Measurements from ENCODE around the gene CHMP1B.
"Not testable (repeated sequence)": the region's sequence is repeated elsewhere in the genome, so short reads cannot be mapped to it uniquely, and the experiment has no call there.

The CHMP1B gene

DNA sequence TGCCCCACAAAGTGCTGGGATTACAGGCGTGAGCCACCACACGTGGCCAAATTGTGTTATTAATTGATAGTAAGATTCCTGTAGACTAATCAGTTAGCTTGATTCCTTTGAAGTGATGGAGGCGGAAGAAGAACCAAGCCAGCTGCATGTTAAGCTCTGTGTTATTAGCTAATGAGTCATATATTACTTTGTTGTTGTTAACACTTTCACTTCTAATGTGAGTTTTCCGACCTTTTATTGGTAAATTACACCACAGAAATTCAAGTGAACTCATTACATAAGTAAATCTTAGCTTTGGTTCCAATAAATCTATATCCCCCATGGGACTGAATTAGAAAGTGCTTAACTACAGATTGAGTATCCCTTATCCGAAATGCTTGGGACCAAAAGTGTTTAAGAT is 20.3 kb downstream of the CHMP1B start:
- no peak for DNase-seq (ENCODE audit: low read depth in 2 of 2)

DNA sequence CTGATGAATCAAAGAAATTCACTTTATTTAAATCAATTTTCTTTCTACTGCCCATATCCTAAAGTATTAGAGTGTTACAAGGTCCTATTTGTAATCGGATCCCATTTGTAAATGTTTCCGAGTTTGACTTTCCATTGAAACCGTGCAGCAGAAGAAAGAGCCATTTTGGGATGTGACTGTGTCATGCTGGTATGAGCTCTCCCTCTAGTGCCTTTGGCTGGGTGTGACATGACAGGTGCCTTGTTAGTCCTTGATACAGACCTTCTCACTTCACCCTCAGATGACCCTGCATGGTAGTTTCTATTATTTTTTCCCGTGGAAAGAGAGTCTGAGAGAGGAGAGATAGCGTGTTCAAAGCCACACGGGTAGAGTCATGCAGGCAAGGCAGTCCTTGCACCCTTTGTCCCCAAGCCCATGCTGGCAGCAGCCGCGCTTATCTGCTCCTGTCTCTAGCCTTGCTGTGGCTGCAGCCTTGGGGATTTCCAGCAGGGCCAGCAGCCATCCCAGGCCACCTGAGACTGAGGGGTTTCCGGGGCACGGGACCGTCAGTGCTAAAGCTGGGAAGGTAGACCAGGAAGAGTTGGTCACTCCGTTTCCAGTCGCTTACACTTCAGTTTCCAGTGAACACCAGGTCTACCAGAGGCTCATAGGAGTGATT is 21.4 kb downstream of the CHMP1B start:
- DNase-seq (ENCODE audit: low read depth in 2 of 2), result no peak

DNA sequence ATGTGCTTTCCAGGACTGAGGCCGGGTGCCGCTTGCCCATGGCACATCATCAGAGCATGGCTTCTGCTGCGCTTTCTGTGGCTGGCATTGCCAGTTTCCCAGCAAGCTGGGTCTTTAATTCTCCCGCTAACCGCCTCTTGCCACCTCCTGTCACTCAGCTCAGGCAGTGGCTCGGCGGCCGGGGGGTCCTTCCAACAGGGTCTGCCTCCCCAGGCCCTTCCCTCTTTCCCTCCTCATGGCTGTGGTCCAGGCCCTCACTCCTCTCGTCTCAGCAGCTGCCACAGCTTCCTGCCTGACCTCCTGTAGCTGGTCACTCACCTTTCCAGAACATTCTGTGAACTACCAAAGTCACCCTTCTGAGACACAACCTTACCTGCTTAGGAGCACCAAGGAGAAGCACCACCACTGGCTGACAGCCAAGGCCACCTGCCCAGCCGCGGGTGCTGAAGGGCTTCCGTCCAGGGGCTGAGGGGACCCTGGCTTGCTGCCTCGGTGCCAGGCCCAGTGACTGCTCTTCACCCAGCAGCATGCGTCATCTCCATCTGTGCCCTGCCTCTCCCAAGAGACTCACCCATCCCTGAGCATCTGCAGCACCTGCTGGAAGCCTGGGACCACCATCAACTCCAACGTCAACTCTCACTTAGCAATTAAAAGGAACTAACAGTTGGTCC is 22.6 kb downstream of the CHMP1B start:
- DNase-seq (ENCODE audit: low read depth in 2 of 2), result no peak

DNA sequence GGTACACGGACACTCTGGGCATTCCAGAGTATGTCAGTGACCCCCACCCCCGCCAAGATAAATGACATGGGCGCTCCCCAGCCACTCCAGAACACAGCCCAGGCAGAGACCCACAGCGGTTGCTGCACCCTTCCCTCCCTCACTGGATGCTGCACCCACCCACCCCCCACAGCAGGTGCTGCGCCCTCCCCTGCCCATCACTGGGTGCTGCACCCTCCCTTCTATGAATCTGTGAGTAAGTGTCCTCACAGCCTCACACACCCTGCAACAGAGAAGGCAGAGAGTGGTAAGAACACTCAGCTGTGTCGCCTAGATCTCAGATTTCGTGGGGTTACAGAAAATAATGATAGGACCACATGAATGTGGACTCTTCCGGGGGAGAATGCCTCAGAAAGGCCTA is 23.5 kb downstream of the CHMP1B start:
- no peak for DNase-seq (ENCODE audit: low read depth in 2 of 2)

DNA sequence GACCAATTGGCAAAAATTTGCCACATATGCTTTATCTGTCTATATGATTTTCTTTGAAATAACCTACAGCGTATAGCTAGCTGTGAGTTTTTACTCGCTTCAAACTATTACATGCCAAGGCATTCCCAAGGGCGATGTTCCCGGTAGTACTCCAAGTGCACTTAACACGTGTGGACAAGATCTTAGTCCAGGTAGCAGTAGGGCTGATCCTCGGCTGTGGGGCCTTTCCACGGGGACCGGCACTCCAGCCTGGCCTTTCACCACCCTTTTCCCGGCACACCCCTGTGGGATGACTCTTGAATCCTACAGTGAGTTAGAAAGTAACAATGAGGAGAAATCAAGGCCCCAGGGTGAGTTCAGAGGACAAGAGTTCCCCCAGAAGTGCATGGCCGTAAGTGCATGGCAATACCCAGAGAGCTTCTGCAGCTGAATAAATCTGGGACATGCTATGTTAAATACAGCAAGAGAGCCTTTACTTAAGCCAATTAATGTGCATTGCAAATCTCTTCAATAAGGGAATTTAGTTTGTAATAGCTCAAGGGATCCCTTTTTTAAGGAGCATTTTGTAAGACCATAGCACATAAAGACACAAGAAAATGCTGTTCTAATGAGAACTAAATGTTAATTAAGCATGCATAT is 26.4 kb downstream of the CHMP1B start:
- no peak for DNase-seq (ENCODE audit: low read depth in 2 of 2)

DNA sequence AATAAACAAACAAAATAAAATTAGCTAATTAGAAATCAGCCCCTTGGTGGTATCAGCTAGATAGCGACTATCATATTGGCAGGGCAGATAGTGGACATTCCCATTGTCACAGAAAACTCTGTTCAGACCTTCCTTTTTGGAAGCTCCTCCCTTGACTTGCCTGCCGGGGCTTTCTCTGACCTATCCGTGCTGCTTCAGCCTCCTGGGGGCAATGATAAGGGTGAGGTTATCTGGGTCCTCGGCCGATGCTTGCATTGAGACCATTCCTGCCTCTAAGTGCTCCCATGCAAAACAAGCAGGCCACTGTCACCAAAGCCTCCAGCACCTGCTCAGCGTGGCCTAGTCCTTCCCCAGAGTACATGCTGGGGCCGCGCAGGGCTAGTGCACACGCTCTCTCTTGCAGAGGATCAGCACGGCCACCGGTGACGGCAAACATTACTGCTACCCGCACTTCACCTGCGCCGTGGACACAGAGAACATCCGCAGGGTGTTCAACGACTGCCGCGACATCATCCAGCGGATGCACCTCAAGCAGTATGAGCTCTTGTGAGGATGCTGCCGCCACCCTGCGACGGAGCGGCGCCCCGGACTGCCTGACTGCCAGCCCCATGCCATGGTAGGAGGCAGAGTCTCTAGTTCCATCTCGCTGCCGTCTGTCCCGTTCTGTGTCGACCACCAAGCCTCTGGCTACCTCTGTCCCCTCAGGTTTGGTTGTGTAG is 29.5 kb downstream of the CHMP1B start:
- DNase-seq (ENCODE audit: low read depth in 2 of 2), result no peak

DNA sequence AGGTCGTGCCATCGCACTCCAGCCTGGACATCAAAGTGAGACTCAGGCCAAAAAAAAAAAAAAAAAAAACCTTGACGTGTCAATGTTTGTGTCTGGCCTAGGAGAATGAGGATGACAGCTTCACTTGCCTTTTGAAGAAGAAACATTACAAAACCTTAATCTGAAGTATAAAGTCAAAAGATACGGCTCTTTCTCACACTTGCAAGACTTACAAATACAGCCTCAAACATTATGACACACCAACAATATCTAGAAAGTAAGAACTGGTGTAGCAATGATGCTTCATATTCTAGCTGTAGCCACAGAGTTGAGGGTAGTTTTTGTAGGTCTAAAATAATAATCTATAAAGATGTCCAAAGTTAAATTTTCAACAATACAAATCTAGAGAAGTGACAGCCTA is 31.4 kb downstream of the CHMP1B start:
- DNase-seq (ENCODE audit: low read depth in 2 of 2), result no peak

DNA sequence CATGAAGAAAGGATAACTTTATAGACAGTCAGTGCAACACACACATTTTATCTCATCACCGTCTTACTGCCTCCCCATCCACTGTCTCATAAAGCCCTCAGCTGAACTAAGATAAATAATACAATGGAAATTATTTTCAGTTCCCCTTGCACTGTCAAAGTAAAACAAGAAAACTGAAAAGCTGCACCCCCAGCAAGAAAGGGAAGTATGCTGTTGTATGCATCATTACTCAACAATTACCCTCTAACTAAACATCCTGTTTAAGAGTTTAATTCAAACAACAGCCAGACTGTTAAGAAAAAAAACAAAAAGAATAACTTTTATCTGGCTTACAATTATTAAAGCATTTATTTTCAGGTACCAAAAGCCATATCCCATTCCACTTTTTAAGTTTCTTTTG is 31.9 kb downstream of the CHMP1B start:
- no peak for DNase-seq (ENCODE audit: low read depth in 2 of 2)

DNA sequence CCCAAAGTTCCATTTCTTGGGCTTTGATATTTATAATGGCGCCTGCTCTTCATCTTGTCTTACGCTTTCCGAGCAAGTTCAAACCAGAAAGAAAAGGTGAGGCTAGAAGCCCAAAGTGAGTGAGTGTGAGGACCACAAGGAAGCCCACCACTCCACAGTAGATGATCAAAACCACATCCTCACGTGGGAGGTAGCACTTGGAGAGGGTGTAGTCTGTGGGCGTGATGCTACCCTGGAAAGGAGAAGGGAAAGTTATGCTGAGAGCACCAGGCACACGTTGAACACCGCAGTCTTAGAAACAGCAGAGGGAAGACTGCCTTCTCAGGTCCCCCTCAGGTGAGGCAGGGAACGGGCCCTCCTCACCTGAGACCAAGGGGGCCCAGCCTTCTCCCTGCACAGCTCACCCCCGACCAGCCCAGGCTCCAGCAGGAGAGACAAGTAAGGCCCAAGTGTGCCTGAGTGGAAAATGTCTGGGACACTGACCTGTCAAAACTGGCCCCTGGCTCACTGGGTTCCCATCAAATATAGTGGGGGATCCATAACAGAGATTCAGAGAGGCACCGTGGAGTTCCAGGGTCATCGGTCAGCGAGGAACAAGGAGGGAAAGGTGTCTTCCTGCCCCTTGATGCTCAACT is 33.3 kb downstream of the CHMP1B start:
- no peak for DNase-seq (ENCODE audit: low read depth in 2 of 2)

DNA sequence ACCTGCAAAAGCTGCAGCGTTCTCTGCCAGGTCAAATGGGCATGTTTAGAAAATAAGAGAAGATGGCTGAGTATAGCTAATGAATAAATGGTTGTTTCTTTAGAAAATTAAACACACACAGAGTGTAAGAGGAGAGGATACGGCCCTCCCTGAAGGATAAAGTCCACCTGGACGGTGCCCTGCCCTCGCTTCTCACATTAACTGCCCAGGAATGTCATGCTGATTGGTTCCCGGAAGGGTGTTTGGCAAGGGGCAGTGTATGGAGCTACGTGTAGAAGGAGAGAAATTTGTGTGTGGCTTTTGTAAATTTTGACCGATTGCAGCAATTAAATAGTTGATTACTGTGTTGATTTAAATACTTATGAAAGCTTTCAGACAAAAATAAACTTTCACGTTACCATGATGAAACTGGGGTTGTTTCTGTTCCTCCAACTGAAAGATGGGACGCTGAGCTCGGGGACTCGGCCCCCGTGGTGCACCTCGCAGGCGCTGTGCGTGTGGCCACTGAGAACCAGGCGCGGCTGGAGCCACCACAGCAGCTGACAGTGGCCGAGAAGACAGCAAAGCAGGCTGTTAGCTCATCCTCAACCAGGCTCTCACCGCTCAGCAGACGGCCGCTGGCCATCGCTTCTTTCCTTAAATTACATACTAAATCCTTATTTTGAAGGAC is 34.2 kb downstream of the CHMP1B start:
- DNase-seq (ENCODE audit: low read depth in 2 of 2), result no peak

DNA sequence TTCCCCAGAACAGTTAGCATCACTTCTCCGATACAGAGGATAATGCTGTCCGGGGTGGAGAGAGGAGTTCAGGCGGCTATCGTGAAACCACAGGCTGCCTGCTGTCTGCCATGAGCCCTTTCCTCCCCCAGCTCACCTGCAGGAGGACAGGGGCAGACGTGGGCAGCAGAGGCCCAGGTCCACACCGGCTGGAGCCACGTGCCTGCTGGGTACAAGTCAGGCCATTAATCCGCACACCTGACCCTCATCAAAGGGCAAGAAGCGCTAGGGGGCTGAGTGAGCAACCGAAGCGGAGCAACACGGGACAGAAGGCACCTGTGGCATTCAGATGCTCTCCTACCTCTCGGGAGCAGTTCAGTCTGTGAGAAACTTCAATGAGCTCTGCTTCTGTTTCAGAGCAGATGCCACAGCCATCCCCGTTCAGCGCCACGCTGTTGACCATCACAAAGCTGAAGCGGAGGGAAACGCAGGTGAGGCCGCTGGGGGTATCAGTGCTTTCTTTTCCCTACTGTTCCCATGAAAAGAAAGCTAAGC is 35.4 kb downstream of the CHMP1B start:
- DNase-seq (ENCODE audit: low read depth in 2 of 2), result no peak

DNA sequence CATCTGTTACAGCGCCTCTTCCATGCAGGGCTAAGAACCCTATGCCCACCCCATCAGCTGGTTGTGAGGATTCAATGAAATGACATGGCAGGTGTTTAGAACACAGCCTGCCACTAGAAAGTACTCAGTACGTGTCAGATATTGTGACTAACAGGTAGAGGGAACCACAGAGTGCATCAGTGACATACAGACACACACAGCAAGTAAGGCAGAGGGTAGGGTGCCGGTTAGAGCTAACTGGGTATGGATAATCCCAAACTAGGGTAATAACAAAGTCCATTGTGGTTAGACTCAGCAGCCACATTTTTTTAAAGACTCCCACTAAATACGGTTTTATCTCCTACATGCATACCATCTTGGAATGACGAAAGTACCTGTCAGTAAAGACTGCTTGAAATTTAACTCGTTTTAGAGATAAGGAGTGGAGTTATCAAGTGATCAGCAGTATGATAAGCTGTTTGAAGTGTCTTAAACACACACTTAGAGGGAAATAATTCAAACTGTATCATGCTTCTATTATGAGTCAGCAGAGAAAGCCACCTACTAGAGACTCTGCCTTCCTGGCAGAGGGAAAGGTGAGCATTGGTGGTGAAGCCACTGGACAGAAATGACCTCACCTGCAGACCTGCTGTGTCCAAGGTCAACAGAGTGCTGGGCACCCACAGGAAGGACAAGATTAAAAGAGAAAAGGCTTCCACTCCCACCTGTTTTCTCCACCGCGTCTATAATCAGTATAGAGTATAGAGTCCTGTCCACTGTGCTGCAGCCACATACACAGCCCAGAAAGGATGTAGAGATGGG is 36.3 kb downstream of the CHMP1B start:
- no peak for DNase-seq (ENCODE audit: low read depth in 2 of 2)

DNA sequence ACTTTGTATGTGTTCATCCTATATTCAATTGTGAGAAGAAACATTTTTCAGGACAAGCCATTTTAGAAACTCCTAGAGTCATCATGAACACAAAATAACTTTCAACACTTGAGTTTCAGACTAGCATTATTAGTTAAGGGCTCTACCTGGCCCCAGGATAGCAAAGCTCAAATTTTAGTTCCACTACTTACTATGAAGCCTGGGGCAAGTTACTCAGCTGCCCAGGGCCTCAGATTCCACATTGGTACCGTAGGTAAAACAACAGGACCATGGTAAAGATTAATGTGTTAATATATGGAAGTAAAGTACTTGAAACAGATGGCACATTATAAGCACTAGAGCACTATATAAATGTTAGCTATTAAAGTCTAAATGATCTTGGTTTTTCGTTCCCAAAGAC is 37.5 kb downstream of the CHMP1B start:
- DNase-seq (ENCODE audit: low read depth in 2 of 2), result no peak

DNA sequence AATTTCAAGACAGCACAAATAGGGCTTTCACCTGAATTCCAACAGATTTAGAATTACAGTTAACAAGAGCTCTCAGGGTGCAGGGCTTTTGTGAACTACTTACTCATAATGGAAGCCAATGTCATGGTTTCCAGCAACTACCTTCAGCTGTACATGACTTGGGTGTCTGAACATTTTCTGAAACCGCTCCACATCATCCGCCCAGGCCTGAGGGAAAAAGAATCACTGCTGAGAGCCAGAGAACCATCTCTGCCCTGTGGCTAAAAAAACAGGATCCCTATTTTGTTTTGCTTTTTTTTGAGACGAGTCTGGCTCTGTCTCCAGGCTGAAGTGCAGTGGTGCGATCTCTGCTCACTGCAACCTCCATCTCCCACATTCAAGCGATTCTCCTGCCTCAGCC is 38.1 kb downstream of the CHMP1B start:
- no peak for DNase-seq (ENCODE audit: low read depth in 2 of 2)

DNA sequence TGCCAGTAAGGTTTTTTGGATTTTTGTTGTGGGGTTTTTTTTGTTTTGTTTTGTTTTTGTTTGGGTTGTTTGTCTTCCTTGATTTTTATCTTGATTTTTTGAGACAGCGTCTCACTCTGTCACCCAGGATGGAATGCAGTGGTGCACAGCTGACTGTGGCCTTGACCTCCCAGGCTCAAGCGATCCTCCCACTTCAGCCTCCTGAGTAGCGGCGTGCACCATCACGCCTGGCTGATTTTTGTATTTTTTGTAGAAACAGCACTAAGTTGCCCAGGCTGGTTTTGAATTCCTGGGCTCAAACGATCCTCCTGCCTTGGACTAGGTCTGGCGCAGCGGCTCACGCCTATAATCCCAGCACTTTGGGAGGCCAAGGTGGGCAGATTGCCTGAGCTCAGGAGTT is 40.5 kb downstream of the CHMP1B start:
- DNase-seq (ENCODE audit: low read depth in 2 of 2), result no peak

DNA sequence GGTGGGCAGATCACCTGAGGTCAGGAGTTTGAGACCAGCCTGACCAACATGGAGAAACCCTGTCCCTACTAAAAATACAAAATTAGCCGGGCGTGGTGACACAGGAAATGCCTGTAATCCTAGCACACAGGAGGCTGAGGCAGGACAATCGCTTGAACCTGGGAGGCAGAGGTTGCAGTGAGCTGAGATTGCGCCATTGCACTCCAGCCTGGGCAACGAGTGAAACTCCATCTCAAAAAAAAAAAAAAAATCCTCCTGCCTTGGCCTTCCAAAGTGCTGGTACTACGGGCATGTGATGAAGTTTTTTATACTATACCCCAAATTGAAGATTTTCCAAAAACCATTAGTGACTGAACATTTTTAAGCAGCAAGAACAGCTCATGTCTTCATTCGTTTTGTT is 41.2 kb downstream of the CHMP1B start:
- DNase-seq (ENCODE audit: low read depth in 2 of 2), result not testable (repeated sequence)

DNA sequence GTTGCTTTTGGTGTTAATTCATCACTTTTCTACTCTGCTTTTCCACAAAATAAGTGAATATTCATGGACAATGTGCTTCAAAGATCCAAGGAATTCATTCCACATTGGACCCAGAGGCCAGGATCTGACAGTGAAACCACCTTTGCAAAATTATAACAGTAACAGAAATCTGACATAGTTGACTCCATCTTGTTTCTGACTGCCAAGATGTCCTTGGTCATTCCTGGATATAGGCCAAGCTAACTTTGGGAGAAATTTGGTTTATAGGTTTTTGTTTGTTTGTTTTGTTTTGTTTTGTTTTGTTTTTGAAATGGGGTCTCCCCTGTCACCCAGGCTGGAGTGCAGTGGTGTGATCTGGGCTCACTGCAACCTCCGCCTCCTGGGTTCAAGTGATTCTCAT is 46.6 kb downstream of the CHMP1B start:
- DNase-seq (ENCODE audit: low read depth in 2 of 2), result no peak

DNA sequence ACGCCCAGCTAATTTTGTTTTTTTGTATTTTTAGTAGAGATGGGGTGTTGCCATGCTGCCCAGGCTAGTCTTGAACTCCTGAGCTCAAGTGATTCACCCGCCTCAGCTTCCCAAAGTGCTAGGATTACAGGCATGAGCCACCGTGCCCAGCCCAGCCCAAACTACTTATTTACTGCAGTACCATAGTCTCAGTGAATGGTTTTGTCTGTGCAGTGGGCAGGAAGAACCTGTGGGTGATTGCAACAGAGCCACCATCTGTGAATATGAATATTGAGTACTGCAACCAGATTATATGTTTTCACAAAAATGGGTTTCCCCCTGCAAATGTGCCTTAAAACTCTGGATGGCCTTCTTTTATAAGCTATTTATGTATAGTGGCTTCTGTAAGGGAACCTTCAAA is 47.9 kb downstream of the CHMP1B start:
- DNase-seq (ENCODE audit: low read depth in 2 of 2), result no peak

DNA sequence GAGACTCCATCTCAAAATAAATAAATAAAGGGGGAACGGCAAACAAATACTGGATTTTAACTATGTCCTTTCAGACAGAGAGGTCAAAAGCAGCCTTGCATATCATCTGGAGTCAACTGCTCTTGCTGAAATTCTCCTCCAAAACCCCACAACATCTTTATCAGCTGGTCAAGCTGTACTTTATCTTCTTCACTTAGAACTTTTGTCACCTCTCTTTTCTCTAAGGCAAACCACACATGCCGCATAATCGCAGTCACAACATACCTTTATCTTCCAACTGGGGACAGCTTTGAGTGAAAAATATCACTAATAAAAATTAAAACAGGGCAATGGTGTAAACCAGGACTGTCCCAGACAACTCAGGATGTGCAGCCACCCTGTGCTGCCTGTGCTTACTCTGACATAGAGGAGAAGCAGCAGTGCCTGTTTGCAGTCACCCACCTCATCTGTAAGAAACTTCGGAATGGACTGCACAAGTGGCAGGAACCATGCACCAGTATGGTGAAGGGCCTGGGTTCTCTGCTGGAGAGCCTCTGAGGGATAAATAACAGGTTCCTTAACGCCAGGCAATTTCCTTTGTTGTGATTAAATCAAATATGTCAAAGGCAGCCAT is 50.7 kb downstream of the CHMP1B start:
- DNase-seq (ENCODE audit: low read depth in 2 of 2), result no peak

All from stimulated activated CD8-positive, alpha-beta memory T cell treated with anti-CD3 and anti-CD28 coated beads, Interleukin-2, amount 100 ng/mL, for 48 hours (primary cell).